Measurements from ENCODE around the gene FOXC2.
"Not testable (repeated sequence)": the region's sequence is repeated elsewhere in the genome, so short reads cannot be mapped to it uniquely, and the experiment has no call there.

The FOXC2 gene

GRCh38 chr16:86575095-86575685, 8.6 kb downstream of the FOXC2 start:
- no peak for DNase-seq

DNA sequence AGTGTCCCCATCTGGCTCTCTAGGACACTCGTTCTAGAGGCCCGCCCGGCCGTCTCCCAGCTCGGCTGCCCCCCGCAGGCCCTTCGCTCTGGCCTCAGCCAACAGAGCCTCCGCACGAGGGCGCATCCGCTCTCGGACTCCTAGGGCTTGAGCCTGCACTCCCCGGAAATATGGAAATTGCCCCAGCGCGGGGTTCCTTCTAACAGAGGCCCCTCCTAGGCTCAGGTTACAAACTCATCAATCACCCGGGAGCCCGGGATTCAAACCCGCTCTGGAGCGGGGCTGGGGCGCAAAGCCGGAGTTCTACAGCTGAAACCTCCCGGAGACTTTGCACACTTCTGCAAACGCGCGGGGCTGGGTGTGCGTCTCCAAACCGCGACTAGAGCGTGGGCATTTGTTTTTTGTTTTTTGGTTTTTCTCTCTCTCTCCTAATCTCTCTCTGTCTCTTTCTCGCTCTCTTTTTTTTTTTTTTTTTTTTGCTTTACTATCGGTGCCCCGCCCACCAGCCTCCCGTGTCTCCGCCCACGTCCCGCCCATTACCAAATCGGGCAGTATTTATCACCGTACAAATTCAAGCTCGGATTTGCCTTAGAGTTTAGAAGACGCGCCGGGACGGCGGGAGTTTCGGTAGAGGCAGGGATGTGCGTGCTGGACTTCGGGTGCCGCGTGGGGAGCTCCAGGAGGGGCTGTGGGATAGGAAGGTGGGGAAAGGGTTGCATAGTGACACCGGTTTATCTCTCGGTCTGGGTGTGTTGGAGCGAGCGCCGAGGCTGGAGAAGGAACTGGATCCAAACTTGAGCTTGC, 9.3 kb downstream of the FOXC2 start:
- peak; percentile 14 for DNase-seq

- no peak for DNase-seq
Measured at GRCh38 chr16:86576591-86577313, 10.1 kb downstream of the FOXC2 start.

- DNase-seq = no peak
Measured at GRCh38 chr16:86577314-86577971, 10.8 kb downstream of the FOXC2 start.

- DNase-seq = no peak
Measured at GRCh38 chr16:86578061-86578599, 11.5 kb downstream of the FOXC2 start, which contains the start of gene FOXL1. Gene FOXL1 (plus strand): TSS chr16:86578549. CDS start chr16:86578724, 175 bp downstream.

- no peak for DNase-seq
Measured at GRCh38 chr16:86578611-86579267, 12.1 kb downstream of the FOXC2 start.

GRCh38 chr16:86579268-86580062, 12.8 kb downstream of the FOXC2 start:
- DNase-seq = no peak

DNA sequence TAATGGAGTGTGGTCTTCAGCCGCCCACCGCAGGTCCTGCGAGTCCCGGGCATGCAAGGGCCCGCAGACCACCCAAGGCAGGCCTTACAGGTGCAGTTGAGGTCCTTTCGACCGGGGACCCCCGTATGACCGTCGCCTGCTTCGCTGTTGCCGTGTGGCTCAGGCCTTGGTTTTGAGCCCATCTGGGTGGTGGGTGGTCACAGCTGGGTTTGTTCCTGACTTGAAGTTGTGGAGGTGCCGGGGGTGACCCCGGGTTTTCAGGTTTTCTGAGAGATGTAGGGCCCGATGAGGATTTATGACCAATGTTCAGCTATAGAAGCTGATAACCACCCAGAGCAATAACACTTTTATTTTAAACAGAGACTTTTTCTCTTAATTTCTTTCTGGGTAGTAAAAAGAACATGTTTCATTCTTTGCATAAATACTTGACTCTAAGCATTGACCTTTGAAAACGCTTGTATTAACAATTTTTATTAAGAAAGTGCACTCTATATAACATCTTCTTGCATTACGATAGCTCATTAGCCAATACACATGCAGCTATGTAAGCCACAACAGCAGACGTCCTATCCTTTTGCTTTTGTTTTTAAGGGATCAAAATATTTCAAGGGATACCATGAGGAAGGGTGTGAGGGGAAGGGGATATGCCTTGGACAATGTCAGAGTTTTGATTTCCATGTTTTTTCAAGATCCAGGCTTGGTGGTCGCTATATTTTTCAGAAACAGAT, 13.6 kb downstream of the FOXC2 start:
- no peak for DNase-seq

DNA sequence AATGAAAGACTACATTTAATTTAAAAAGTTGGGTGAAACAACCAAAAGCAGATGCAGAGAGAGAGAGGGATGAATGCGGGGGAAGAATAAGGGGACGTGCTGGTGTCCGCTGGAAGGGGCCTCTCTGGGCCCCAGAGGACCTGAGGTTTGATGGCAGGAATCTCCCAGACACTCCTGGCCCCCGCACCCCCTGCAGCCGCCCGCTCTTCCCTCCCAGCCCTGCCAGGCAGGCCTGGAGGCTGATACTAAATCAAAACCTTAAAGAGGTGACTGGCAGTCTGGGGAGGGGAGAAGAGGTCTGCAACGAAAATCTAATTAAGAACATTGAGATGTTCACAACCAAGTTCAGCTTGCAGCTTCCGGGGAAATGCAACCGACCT, 14.2 kb downstream of the FOXC2 start:
- DNase-seq = no peak

DNA sequence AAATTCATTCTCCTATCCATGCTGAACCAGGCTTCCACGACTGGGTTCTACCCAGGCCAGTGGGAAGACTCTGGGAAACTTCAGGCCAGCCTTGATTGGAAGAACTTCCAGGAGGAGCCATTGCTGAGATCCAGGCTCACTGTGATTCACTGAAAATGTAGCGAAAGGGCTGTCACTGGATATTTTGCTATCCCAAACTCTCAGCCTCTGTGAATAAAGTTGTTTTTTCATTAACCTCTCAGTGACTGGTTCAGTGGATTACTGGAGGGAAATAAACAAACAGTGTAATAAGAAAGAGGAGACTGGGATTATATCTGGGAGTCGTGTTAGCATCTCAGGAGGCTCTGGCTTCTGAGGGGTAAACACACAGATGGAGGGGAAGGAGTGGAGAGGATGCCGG, 14.8 kb downstream of the FOXC2 start:
- DNase-seq = no peak

GRCh38 chr16:86584071-86584685, 17.5 kb downstream of the FOXC2 start:
- no peak for DNase-seq

DNA sequence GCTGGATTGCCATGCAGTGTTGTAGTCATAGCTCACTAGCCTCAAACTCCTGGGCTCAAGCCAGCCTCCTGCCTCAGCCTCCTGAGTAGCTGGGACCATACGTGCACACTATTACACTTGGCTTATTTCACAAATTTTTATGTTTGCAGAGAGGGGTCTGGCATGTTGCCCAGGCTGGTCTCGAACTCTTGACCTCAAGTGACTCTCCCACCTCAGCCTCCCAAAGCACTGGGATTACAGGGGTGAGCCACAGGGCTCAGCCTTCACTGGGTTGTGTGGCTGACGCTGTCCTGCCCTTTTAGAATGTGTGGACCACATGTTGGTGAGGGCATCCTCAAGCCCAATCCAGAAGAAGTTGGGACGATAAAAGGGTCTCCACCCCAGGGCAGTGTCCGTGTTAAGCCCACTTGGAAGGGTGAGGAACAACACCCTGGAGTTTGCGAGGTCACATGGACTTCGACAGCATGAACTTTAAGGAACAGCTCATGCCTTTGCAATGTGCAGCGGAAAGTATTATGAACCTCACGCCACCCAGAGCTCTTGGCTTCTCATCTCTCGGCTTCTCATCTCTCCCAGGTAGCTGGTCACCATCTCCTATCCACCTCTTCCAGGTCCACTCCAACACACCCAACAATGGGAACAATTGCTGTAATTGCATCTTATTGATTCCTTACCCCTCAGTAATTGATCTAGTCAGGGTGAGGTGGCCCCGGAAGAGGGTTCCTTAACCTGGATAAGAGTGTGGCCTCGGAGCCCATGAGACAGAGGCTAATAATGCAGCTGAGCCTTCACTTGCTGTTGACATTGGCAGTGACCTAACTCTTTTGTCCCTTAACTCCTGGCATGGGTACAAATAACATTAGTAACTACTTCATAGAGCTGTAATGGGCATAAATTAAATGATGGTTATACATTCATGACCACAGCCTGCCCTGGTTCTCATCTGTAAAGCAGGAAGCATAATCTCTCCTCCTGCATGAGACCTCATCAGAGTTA, 18.4 kb downstream of the FOXC2 start:
- DNase-seq = no peak

DNA sequence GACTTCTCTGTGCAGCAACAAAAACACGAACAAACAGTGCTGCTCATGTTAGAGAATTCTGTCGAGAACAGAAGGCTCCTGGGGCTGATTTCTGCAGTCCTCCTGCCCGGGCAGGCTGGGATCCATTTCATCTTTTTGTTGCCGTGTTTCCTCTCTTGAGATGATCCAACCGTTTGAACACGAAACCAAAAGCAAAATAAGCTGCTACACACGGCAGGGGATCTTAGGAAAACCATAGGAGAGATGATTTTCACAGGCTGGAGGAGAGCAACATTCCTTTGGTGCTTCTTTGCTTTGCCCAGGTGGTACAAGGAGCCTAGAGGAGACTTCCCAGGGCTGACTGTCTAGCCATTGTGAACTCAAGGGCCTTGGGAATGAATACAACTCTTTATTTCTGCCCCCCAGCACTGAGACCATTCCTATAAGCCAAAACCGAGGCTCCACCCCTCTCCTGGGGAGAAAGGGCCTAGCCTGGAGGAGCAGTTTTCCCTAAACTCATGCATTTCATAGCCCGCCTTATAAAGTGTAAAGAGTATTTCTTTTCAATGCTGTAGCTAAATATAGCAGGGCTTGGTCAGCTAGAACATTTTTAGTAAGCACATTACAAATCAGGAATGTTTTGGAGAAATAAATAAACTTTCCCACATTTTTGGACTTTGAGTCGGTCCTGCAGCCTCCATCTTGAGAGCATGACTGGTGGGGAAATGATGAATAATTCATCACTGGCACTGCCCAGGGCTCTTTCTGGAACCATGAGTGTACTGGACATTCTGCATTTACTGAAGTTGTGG, 19.4 kb downstream of the FOXC2 start:
- DNase-seq = no peak

- no peak for DNase-seq
Measured at GRCh38 chr16:86587487-86587886, 20.9 kb downstream of the FOXC2 start.

GRCh38 chr16:86587955-86588354, 21.3 kb downstream of the FOXC2 start:
- DNase-seq = not testable (repeated sequence)

DNA sequence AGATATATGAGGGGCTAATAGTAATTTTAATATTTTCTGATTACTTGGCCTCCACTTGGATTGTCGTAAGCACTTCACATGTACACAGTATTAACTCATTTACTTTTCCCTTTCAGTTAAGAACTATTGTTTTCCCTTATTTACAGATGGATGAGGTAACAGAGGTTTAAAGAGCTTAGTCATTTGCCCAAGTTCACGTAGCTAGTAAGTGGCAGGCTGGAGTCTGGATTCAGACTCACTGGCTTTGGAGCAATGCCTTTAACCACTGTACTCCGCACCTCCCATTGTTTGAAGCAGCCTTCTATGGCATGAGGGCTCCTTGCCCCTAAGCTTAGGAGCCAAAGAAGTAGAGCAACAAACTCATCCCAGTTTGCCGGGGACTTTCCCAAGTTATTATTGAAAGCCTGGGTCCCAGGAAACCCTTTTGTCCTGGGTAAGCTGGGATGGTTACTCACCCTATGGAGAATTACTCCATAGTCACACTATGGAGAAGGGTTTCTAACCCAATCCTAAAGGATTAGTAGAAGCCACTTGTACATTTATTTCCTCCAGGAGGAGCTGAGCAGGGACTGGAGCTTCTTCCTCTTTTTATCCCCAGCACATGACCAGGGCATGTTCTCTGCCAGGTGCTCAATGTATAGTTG, 24.0 kb downstream of the FOXC2 start:
- DNase-seq = no peak

DNA sequence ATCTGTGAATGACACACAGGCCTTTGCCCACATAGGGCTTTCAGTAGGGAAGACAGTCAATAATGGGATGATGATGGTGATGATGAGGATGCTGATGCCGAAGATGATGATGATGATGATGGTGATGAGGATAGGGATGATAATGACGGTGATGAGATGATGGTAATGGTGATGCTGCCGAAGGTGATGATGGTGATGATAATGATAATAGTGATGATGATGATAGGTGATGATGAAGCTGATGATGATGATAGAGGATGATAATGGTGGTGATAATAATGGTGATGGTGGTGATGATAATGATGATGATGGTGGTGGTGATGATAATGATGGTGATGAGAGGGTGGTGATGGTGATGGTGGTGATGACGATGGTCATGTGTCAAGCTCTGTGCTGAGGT, 24.6 kb downstream of the FOXC2 start:
- no peak for DNase-seq
